Measurements from ENCODE around the gene MTHFSD.

The MTHFSD gene

DNA sequence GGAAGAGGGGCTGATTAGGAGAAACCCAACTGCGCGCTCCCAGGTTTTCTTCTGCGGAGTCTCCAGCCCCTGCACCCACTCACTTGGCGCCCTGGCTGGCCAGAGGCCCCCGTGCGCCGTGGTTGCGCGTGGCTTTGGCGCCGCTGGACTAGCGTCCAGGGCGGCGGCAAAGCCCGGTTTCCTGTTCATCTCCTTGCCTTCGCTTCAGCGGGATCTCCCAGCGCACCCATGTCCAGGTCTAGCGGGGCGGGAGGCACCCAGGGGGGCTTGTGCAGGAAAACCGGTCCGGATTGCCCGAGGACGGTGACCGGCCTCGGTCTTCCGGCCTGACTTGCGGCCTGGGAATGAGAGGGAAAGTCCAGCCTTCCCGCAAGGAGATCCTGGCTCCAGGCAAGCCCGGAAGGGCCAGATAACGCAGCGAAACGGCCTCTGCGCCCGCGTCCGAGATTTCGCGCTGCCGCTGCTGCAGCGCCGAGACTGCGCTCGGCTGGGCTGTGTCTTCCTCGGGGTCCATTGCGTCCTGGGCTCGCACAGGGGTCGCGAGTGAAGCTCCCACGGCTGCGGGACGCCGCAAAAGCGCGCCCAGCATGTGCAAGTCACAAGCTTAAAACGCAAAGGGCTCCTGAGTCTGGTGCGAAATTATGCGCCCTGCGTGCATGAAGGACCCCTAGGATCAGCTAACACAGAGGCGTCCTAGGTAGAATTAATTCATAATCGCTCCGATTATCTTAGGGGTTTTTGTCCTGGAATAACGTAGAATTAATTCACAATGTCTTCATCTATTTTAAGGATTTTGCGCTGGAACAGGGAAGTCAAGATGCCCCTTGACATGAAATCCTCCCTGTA, 39.0 kb downstream of the MTHFSD start:
- H3K4me3 Mint-ChIP-seq: no peak overlapping the region
- H3K9me3 Mint-ChIP-seq: no peaks in the 10 kb centered on the region
- peaks cover 92% of the 10 kb centered on the region for H3K27me3 Mint-ChIP-seq
- H3K27ac Mint-ChIP-seq: no peak overlapping the region
- no peaks in the 10 kb centered on the region for H3K36me3 Mint-ChIP-seq (ENCODE audit: low read depth)
- intact Hi-C loops (cut with micrococcal nuclease): loop anchor here (5.0 kb wide), 2 partner anchors 174 to 699 kb away; no protein-coding TSS in a partner anchor
- peaks cover 12% of the 10 kb centered on the region for H3K4me1 Mint-ChIP-seq (ENCODE audit: low read depth)

DNA sequence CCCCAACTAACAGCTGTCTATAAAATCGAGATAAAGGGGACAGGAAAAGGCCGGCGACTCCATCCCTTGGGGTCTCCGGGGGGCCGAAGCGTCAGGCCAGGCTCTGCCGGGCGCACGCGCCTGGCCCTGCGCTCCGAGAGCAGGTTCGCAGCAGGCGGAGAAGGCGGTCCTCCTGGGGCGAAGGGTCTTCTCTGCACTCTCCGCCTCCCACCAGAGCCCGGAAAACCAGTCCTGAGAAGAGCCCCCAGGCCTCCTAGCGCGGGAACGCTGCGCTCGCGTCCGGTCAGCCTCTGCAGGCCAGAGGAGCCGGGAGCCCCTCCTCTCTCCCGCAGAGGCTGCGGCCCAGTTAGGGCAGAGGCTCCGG, 39.6 kb downstream of the MTHFSD start:
- intact Hi-C loops (cut with micrococcal nuclease): loop anchor here (5.0 kb wide), 2 partner anchors 173 to 698 kb away; no protein-coding TSS in a partner anchor
- H3K4me1 Mint-ChIP-seq (ENCODE audit: low read depth): peaks cover 12% of the 10 kb centered on the region

DNA sequence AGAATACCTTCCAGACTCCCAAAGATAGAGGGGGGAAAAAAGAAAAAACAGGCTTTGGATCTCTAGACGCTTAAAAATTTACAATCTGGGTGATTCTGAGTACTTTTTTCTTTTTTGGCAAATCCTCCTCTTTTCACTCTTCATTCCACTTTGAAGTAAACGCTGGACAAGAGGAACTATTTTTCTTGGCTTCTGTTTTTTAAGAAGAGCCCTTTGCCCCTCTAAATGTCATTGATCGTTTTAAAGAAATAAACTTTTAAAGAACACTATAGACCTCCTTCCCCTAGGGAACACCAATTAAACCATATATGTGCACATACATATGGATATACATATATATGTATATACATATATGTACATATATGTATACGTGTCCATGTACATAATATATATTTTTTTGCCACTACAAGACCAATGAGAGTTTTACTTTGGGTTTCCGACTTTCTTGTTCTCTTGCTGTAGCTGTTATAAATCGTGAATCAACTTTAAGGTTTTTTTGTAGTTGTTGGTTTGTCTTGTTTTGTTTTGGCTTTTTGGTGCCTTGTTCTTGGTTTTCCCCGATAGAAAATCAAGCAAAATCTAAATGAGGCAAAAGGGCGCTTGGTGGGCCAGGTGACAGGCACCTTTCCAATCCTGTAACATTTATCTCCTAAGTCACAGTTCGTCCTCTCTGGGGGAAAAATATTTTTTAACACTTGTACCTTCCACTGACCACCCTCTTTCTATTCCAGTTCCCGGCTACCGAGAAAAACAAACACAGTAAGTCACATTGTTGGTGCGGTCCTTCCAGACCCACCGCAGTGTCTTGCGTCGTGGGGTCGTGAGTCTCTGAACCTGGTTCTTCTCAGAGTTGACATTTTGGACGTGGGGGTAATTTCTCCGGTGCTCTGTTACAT, 40.3 kb downstream of the MTHFSD start:
- Mint-ChIP-seq H3K4me3 (no peak overlapping the region), H3K36me3 (ENCODE audit: low read depth) (no peaks in the 10 kb centered on the region), H3K27ac (no peak overlapping the region), H3K27me3 (peaks cover 93% of the 10 kb centered on the region), H3K4me1 (ENCODE audit: low read depth) (peaks cover 8% of the 10 kb centered on the region), H3K9me3 (no peaks in the 10 kb centered on the region)
- intact Hi-C loops (cut with micrococcal nuclease): loop anchor here (5.0 kb wide), 2 partner anchors 172 to 697 kb away; no protein-coding TSS in a partner anchor

More for the DNA sequence above, 39.6 kb downstream of the MTHFSD start:
- Mint-ChIP-seq H3K27me3 (peaks cover 95% of the 10 kb centered on the region), H3K4me3 (no peak overlapping the region), H3K36me3 (ENCODE audit: low read depth) (no peaks in the 10 kb centered on the region), H3K9me3 (no peaks in the 10 kb centered on the region), H3K27ac (no peak overlapping the region)

DNA sequence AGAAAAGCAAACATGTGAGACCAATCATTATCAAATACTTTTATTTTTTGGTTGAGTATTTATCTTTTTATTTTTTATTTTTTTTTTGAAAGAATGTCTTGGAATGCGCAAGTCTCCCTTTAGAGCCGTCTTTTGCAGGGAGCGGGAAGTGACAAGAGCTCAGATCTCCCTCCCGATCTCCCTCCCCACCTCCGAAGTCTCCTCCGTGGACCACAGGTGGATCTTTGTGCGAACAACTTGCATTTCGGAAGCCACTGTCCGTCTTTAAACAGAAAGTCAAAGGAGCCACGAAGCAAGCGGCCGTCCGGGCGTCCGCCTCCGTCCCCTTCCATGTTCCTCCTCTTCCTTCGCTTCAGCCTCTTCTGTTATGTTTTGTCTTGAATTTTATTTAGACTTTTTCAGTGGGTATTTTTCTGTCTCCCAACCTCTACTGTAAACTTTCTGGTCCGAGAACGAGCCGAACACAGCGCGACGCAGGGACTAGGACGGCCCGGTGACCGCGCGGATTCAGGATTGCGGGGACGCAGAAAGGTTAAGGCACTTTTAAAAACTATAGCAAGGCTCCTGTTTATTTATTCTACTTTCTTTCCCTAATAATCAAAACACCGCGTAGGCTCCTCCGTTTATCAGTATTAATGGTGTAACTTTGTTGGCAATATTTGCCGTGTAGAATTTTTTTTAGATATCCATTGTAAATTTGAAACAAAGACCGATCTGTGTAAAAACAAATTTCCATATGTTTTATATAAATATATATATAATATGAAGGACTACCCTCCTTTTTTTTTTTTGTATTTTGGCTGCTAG, 41.4 kb downstream of the MTHFSD start:
- Mint-ChIP-seq H3K27ac (no peak overlapping the region), H3K9me3 (no peaks in the 10 kb centered on the region), H3K4me3 (no peak overlapping the region), H3K36me3 (ENCODE audit: low read depth) (no peaks in the 10 kb centered on the region), H3K4me1 (ENCODE audit: low read depth) (peaks cover 13% of the 10 kb centered on the region), H3K27me3 (peaks cover 93% of the 10 kb centered on the region)
- intact Hi-C loops (cut with micrococcal nuclease): no loop called here

DNA sequence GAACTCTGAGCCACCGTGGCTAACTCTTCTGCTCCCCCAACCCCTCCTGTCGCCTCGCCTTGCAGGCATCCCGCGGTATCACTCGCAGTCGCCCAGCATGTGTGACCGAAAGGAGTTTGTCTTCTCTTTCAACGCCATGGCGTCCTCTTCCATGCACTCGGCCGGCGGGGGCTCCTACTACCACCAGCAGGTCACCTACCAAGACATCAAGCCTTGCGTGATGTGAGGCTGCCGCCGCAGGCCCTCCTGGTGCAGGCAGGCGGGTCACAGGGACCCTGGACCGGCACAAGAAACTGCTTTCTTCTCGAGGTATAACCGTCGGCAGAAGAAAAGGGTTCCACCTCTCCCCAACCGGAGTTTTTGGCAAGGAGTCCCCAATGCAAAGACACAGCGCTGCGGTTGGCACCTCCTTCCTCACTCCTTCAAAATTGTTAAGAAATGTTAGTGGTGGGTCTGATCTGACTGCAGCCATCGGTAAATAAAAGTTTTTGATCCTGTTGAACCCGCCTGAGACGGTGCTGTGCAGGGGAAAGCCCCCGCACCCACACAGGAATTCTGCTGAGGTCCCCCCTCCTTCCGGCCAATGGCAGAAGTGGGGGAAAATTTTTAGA, 42.1 kb downstream of the MTHFSD start:
- intact Hi-C loops (cut with micrococcal nuclease): no loop called here
- Mint-ChIP-seq H3K36me3 (ENCODE audit: low read depth) (no peaks in the 10 kb centered on the region), H3K4me1 (ENCODE audit: low read depth) (peaks cover 14% of the 10 kb centered on the region), H3K27ac (no peak overlapping the region), H3K27me3 (peaks cover 93% of the 10 kb centered on the region), H3K4me3 (no peak overlapping the region), H3K9me3 (no peaks in the 10 kb centered on the region)

DNA sequence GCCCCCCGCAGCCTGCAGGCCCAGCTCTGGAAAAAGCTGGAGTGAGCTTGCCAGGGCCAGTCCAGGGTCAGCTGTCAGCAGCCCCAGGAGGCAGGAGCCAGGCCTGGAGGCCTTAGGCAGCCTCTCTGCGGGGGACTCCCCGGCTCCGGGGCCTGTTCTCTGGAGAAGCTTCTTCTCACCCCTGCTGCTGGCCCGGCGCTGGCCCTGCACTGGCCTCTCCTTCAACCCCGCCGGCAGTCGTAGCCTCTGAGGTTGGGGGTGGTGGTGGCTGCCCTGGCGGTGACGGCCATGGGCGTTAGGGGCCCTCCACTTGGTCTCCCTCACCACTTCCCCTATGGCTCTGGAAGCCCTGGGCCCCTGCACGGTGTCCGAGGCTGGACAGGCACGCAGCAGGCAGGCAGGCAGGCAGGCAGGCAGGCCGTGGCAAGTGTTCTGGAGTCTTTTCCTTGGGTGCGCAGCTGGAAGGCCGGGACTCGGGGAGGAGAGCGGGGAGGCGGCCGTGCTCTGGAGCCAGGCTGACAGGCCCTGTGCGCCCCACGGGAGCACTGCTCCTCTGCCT, 42.7 kb downstream of the MTHFSD start:
- intact Hi-C loops (cut with micrococcal nuclease): no loop called here
- Mint-ChIP-seq H3K4me1 (ENCODE audit: low read depth) (peaks cover 18% of the 10 kb centered on the region), H3K27me3 (peaks cover 93% of the 10 kb centered on the region), H3K27ac (no peak overlapping the region), H3K36me3 (ENCODE audit: low read depth) (no peaks in the 10 kb centered on the region), H3K9me3 (no peaks in the 10 kb centered on the region), H3K4me3 (no peak overlapping the region)

DNA sequence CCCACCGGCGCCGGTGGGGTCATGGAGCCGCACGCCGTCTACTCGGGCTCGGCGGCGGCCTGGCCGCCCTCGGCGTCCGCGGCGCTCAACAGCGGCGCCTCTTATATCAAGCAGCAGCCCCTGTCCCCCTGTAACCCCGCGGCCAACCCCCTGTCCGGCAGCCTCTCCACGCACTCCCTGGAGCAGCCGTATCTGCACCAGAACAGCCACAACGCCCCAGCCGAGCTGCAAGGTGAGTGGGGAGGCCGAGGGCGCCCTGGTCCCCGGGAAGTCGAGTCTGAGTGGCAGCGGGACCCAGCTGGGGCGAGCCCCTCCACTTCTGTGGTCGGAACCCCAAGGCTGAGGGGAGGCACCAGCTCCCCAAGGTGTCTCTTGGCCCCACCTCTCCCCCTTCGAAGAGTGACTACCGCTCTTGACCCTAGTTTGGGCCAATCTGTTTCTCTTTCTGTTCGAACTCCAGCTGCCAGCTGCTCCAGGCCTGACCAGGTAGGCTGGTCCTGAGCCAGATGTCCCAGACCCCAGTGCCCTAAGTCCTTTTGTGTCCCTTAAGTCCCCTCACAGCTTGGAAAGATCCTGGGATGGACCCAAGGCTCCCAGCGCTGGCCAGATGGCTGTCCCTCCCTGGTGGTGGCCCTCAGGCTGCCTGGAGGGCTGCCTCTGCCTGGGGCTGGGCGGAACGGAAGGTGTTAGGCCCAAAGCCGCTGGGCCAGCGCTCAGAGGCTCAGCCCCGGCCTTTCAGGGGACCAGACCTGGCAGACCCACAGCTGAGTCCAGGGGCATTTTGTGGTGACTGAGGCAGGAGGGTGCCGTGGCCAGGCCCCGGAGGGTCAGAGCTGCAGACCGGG, 43.5 kb downstream of the MTHFSD start:
- Mint-ChIP-seq H3K27ac (no peak overlapping the region), H3K4me3 (no peak overlapping the region), H3K4me1 (ENCODE audit: low read depth) (peaks cover 18% of the 10 kb centered on the region), H3K9me3 (no peaks in the 10 kb centered on the region), H3K36me3 (ENCODE audit: low read depth) (no peaks in the 10 kb centered on the region), H3K27me3 (peaks cover 93% of the 10 kb centered on the region)
- intact Hi-C loops (cut with micrococcal nuclease): no loop called here

DNA sequence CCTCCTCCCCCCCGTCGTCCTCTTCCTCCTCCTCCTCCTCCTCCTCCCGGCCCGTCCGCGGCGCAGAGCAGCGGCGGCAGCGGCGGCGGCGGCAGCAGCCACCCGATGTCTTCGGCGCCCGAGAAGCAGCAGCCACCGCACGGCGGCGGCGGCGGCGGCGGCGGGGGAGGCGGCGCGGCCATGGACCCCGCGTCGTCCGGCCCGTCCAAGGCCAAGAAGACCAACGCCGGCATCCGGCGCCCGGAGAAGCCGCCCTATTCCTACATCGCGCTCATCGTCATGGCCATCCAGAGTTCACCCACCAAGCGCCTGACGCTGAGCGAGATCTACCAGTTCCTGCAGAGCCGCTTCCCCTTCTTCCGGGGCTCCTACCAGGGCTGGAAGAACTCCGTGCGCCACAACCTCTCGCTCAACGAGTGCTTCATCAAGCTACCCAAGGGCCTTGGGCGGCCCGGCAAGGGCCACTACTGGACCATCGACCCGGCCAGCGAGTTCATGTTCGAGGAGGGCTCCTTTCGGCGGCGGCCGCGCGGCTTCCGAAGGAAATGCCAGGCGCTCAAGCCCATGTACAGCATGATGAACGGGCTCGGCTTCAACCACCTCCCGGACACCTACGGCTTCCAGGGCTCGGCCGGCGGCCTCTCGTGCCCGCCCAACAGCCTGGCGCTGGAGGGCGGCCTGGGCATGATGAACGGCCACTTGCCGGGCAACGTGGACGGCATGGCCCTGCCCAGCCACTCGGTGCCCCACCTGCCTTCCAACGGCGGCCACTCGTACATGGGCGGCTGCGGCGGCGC, 44.4 kb downstream of the MTHFSD start, which contains the start of gene FOXF1:
Gene FOXF1, plus strand, starts transcription at position 63 of the 797 bp plus-strand sequence. Its CDS starts 43 bp downstream, at position 106.
- no peaks in the 10 kb centered on the region for H3K36me3 Mint-ChIP-seq (ENCODE audit: low read depth)
- H3K9me3 Mint-ChIP-seq: no peaks in the 10 kb centered on the region
- H3K4me1 Mint-ChIP-seq (ENCODE audit: low read depth): peaks cover 24% of the 10 kb centered on the region
- intact Hi-C loops (cut with micrococcal nuclease): no loop called here
- peak within 1 kb of the TSS; percentile 61 for H3K4me3 Mint-ChIP-seq
- peaks cover 93% of the 10 kb centered on the region for H3K27me3 Mint-ChIP-seq
- H3K27ac Mint-ChIP-seq: no peak within 1 kb of the TSS

DNA sequence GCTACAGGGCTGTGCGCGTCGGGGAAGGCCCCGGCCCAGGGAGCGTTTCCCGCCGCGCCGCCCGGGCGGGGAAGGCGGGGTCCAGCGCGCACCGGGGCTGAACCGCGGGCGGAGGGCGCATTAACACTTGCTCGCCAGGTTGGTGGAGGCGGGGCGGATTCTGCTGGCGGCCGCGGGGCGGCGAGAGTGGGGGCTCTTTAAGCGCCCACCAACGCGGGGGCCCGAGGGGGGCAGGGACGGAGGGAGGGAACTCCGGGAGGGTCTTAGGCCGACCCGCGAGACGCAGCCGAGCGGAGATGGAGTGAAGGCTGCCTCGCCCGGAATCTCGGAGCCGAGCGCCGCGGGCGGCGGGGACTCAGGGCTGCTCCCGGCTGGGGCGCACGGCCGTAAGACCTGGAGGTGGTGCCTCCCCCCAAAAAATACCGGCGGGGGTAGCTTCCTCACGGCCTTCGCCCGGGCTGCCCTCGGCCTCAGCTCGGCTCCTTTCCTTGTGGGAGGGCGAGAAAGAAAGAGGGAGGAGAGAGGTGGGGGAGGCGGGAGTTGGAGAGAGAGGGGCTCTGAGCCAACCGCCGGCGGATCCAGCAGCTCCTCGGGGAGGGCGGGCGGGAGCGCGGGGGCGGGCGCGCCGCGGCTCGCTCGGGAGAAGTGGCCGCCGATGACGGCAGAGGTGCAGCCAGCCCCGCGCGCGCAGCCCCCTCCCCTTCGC, 45.1 kb downstream of the MTHFSD start:
- peaks cover 29% of the 10 kb centered on the region for H3K4me1 Mint-ChIP-seq (ENCODE audit: low read depth)
- peak overlapping the region; percentile 61 for H3K4me3 Mint-ChIP-seq
- H3K9me3 Mint-ChIP-seq: no peaks in the 10 kb centered on the region
- intact Hi-C loops (cut with micrococcal nuclease): no loop called here
- peaks cover 91% of the 10 kb centered on the region for H3K27me3 Mint-ChIP-seq
- no peaks in the 10 kb centered on the region for H3K36me3 Mint-ChIP-seq (ENCODE audit: low read depth)
- no peak overlapping the region for H3K27ac Mint-ChIP-seq

DNA sequence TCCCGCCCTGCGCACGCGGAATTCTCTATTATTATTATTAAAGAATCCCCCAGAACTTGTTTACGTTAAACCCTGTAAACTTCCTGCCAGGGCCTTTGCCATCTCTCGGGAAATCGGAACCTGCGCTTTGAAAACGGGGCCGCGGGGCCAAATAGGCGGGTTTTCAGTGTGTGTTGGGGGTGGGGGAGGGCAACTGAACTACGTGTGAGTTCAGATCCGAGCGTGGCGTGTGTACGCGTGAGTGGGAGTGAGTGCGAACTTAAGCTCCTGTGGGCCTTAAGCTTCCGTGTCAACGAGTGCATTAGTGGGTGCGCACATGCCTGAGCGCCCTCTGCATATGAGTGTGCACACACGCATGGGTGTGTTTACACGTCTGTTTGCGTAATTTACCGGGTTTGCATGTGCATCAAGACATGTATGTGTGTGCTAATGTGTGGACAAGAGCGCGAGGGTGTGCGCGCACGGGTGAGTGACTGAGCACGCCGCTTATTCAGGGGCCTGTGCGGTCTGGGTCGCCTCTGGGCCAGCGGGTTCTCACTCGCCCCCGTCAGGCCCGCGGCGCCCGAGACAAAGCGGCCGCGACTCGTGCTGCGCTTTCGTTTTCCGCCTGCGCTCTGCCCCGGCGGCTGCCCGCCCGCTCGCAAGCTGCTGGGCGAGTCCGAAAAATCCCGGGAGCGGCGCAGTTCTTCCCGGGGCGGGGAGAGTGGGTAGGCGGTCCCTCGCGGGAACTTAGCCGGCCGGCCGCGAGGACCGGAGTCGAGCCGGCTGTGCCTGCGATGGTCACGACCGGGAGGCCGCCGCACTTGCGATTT, 45.9 kb downstream of the MTHFSD start:
- H3K4me1 Mint-ChIP-seq (ENCODE audit: low read depth): peaks cover 30% of the 10 kb centered on the region
- peaks cover 93% of the 10 kb centered on the region for H3K27me3 Mint-ChIP-seq
- no peaks in the 10 kb centered on the region for H3K36me3 Mint-ChIP-seq (ENCODE audit: low read depth)
- H3K27ac Mint-ChIP-seq: no peak overlapping the region
- no peaks in the 10 kb centered on the region for H3K9me3 Mint-ChIP-seq
- H3K4me3 Mint-ChIP-seq: peak overlapping the region; percentile 61
- intact Hi-C loops (cut with micrococcal nuclease): no loop called here
